HG02885 (cell line): ENCODE results near the gene MRTFA.
"Not testable (repeated sequence)": the region's sequence is repeated elsewhere in the genome, so short reads cannot be mapped to it uniquely, and the experiment has no call there.

ENCODE experiments used
- ATAC-seq: cut with Tn5 transposase; IDR thresholded peaks from one replicate; pipeline ENCODE4 v1.9.1; 2021; ENCODE audit warnings: mild to moderate bottlenecking; ENCODE audit not compliant: unreplicated experiment, poor library complexity

MRTFA gene

DNA sequence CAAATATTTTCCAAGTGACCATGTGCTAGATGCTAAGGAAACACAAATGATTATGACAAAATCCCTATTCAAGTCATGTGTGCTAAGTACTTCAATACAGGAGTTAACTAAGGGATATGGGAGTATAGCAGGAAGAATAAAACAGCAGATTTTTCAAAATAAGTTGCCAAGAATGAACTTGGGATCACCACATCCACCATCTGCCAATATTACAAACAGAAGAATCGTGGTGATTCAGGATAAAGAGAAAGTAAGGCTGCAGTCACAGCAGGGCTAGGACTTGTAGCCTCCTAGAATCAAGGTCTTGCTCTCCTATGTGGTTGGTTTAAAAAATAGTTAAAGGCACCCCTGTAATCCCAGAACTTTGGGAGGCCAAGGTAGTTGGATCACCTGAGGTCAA, 34.3 kb downstream of the MRTFA start:
- ATAC-seq: no peak

DNA sequence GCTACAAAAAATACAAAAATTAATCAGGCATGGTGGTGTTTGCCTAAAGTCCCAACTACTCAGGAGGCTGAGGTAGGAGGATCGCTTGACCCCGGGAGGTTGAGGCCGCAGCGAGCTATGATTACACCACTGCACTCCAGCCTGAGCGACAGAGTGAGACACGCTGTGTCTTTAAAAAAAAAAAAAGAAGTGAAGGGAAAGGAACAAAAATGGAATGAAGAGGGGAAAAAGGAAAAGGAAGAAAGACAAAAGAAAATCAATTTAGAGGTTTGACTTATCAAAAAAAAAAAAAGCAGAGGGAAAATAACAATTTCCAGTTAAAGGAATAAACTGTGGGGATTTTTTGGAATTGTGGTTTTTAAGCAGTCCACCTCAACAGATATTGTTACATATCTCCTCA, 36.8 kb downstream of the MRTFA start:
- ATAC-seq: no peak

DNA sequence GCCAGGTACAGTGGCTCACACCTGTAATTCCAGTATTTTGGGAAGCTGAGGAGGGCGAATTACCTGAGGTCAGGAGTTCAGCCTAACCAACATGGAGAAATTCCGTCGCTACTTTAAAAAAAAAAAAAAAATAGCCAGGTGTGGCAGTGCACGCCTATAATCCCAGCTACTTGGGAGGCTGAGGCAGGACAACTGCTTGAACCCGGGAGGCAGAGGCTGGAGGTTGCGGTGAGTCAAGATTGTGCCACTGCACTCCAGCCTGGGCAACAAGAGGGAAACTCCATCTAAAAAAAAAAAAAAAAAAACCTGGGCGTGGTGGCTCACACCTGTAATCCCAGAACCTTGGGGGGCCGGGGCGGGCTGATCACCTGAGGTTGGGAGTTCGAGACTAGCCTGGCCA, 37.8 kb downstream of the MRTFA start:
- ATAC-seq: not testable (repeated sequence)

DNA sequence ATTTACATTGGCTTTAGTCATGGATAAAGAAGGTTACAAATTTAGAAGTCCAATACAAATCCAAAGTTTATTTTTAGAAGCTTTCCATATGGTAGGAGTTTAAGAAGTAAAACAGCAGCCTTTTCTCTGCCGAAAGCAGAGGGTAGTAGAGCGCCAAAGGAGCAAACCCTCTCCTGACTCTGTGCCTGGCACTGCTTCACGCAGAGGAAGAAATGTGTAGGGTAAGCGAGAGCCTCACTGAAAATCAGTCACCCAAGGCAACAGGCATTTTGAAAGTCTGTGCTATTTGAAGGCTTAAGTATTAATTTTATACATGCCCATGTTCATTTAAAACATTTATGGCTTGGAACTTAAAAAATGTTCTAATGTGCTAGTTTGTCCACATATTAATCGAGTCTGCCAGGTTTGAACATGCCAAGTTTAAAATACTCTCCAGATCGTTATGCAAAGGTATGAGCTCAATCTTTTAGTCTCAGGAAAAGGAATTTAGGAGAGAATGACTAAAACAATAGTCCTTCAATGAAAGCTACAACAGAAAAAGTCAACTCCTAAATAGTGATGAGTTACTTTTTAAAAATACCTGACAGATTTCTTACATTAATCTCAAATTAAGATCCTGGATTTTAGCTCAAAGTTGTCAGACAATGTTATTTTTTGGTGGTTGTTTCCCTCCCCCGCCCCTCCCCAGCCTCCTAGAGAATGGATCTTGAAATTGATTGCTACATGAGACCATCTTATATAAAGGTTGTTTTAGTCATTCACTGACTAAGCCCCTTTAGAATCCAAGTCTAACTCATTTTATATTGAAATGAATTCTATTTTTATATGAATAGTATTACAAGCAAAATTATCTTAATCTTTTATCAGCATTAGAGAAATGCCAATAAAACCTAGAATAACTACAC, 38.7 kb downstream of the MRTFA start:
- ATAC-seq: no peak

DNA sequence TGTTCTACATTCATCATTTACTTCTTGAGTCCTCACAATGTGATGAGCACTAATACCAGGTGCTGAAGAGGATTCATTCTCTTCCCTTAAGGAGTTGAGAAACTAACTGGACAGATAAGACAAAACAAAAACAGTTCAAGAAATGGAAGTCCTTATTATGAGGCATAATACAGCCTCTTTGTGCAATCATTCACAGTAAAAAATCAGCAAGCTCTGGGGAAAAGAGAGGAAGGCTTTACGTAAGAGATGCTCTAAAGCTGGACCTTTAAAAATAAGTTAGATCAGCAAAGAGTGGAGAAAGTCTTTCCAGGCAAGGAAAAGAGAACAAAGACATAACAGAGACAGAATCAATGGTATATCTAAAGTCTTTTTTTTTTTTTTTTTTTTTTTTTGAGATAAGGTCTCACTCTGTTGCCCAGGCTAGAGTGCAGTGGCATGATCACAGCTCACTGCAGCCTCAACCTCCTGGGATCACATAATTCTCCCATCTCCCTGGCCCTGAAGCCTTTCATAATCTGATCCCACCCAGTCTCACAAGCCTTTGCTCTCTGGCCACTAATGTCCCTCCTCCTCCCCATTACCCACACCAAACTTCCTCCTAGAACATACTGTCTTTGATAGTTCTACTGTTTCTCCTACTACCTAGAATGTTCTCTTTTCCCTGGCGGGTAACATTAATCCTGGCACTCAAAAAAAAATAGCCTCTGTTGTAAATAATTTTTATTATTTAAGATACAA, 40.9 kb downstream of the MRTFA start:
- no peak for ATAC-seq

DNA sequence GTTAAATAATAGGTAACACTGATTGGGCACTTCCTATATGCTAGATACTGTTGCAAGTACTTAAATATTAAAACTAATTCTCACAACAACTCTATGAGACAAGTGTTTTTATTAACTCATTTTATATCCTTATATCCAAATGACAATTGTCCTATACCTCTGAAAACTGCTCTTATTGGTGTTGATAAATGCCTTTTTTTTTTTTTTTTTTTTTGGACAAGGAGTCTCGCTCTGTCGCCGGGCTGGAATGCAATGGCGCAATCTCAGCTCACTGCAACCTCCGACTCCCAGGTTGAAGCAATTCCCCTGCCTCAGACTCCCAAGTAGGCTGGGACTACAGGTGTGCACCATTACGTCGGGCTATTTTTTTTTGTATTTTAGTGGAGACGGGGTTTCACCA, 41.6 kb downstream of the MRTFA start:
- no peak for ATAC-seq

DNA sequence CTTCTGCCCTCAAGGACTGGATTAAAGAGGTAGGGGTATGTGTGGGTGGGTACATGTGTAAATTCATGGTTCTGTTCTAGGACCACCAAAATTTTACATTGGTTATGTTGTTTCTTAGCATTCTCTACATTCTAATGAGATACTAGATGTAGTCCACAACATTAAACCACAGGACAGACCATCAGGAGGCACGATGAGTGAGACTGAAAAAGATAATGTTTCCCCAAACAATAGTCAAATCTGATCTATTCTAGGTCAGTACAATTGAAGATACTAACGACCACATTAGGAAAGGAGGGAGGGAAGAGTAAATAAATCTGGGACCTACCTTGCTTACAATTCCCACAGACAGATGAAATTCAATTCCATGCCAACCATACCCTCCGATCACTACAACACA, 42.2 kb downstream of the MRTFA start:
- no peak for ATAC-seq

DNA sequence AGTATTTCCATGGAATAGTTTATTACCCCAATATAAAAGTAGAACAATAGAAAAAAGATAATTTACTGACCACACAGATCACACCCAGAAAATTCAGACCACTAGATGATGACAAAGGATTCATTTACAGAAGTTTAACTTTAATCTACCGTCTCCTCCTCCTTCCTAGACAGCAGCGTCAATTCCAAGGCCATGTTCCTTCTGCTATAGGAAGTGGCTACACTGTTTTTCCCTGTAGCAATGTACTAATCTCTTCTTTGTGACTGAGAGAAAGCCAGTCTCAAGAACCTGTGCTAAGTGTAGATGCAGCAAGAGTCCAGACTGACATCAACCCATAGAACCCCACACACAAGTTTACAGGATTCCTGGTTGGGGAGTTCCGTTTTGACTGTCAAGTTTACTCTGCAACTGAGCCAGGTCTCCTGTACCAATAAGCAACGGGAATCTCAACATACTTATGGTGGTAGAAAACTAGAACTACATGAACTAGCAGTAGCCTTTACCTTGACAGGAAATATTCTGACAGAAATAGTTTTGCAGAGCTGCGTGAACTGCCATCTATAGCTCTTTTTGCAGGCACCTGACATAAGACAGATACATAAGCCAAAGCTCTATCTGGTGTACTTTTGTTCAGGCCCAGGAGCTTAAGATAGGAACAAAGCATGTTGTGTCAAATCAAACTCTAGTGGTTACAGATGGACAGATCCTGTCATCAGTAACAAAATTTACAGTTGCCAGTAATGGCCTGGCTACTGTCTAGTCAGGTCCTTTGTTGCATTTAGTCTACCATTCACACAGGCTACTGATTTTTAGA, 42.9 kb downstream of the MRTFA start:
- ATAC-seq: peak; percentile 56

DNA sequence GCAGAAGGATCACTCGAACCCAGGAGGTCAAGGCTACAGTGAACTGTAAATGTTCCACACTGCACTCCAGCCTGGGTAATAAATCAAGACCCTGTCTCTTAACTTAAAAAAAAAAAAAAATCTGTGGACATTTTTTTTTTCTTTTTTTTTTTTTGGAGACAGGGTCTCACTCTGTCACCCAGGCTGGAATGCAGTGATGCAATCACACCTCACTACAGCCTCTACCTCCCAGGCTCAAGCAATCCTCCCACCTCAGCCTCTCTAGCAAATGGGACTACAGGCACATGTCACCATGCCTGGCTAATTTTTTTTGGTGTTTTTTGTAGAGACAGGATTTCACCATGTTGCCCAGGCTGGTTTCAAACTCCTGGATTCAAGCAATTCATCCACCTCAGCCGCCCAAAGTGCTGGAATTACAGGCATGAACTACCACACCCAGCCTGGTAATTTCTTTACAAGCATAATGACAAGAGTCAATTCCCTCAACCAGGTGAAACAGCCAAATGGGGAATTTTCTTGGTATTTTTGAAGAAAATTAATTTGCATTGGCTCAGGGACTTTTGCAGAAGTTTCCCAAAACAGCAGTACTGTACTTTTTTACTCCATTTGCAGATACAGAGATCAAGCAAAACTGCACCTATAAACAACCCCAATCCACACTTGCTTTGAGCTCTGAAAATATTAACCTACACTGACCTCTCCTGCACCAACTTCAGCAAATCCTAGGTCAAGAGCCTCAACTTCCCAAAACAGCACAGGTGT, 44.0 kb downstream of the MRTFA start:
- no peak for ATAC-seq

DNA sequence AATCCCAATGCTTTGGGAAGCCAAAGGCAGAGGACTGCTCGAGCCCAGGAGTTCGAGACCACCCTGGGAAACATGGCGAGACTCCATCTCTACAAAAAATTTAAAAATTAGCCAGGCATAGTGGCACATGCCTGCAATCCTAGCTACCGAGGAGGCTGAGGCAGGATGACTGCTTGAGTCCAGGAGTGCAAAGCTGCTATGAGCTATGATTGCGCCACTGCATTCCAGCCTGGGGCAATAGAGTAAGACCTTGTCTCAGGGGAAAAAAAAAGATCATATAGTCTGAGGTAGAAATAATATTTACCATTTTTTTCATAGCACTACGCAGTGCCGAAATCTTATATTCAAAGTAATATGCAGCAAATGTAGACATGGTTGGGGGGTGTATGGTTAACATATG, 47.8 kb downstream of the MRTFA start:
- no peak for ATAC-seq

DNA sequence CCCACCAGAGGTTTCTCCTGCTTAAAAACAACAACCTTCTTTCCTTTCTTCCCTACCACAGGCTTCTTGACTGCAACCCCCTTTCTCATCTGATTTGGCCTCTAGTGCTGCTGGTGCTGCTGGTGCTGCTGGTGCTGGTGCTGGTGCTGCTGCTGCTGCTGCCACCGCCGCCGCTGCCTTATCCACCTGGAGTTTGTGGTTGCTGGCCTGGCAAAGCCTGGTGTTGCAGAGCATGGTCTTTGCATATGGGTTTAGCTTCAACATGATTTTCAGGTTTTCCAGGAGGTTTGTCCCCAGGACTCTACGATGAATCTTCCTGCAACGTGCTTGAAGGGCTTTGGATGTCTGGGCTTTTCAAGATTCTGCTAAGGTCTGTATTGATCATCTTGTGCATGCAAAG, 49.7 kb downstream of the MRTFA start:
- no peak for ATAC-seq

DNA sequence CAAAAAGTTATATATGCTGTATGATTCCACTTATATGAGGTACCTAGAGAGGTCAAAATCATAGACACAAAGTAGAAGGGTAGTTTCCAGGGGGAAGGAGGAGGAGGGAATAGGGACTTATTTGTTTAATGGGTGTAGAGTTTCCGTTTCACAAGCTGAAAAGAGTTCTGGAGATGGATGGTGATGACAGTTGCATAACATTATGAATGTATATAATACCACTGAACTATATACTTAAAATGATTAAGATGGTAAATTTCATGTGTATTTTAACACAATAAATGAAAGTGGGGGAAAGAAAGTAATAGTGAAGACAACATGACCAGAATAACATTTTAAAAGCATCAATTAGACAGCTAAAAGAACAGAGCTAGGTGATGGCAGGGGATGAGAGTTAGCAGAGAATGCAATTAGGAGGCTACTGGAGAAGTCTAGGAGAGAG, 51.2 kb downstream of the MRTFA start:
- no peak for ATAC-seq

DNA sequence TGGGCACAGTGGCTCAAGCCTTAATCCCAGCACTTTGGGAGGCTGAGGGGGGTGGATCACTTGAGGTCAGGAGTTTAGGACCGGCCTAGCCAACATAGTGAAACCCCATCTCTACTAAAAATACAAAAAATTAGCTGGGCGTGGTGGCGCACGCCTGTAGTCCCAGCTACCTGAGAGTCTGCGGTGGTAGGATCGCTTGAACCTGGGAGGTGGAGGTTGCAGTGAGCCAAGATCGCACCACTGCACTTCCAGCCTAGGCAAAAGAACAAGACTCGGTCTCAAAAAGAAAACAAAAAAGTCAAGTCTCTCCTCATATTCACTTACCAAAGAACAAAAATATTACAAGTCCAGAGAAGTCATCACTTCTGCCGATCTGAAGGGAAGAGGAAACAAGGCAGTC, 51.8 kb downstream of the MRTFA start:
- ATAC-seq: not testable (repeated sequence)

DNA sequence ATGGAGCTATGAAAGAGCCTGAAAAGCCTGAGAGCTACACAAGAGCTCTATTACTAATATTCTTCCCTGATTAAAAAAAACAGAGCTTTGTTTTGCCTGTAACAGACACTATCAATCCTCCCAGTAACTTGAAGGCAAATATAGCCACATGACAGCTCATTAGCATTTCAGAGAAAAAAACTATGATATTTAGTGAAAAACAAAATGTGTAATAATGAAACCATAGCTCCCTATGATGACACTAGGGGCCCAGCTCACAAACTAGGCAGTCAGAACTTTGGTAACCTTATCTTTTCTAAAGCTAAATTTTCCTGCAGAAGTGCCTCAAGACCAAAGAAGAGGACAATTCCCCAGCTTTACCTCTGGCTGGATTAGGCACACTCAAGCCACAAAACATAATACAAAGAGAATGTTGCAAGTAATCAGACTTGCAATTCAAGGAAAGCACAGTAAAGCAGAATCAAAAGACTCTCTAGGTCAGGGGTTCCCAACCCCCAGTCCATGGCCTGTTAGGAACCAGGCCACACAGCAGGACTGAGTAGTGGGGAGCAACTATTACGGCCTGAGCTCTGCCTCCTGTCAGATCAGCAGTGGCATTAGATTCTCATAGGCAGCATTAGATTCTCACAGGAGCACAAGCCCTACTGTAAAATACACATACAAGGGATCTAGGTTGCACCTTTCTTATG, 53.3 kb downstream of the MRTFA start:
- no peak for ATAC-seq

DNA sequence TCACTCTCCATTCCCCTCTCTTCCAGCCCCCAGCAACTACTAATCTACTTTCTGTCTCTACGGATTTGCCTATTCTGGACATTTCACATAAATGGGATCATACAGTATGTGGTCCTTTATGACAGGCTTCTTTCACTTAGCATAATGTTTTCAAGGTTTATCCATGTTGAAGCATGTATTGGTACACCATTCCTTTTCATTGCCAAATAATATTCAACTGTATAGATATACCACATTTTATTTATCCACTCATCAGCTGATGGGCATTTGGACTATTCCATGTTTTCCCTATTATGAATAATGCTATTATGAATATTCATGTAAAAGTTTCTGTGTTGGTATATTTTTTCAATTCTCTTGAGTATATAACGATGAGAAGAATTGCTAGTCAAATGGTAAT, 54.5 kb downstream of the MRTFA start:
- no peak for ATAC-seq

DNA sequence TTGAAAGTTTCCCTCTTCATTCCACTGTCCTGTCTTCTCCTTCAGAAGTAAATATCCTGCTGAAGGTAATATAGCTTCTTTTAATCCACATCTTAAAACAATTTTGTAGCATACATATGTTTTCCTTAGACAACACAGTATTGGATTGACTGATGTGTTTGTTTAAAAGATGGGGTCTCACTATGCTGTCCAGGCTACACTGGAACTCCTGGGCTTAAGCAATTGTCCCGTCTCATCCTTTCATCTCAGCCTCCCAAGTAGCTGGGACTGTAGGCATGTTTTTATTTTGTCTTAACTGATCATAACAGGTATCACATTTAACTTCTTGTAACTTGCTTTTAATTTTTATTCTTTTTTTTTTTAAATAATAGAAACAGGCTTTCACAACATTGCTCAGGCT, 55.9 kb downstream of the MRTFA start:
- no peak for ATAC-seq

DNA sequence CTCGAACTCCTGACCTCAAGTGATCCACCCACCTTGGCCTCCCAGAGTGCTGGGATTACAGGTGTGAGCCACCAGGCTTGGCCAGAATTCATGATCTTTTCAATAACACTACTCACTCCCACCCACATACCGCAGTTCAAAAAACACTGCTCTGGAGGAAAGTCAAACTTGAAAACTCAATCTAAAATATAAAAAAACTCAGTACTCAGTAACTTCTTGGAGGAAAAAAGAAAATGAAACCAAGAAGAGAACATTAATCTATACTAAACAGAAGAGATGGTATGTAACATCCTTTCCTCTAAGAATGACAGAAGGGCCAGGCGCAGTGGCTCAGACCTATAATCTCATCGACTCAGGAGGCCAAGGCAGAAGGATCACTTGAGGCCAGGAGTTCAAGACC, 58.3 kb downstream of the MRTFA start:
- ATAC-seq: no peak

DNA sequence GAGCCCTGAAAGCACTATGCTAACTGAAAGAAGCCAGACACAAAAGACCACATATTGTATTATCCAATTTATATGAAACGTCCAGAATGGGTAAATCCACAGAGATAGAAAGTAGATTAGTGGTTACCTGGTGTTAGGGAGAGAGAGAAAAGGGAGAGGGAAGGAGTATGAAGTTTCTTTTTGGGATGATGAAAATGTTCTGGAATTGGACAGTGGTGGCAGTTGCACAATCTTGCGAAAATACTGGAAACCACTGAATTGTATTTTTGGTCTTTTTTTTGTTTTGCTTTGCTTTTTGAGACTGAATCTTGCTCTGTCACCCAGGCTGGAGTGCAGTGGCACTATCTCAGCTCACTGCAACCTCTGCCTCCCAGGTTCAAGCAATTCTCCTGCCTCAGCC, 63.5 kb downstream of the MRTFA start:
- ATAC-seq: no peak

DNA sequence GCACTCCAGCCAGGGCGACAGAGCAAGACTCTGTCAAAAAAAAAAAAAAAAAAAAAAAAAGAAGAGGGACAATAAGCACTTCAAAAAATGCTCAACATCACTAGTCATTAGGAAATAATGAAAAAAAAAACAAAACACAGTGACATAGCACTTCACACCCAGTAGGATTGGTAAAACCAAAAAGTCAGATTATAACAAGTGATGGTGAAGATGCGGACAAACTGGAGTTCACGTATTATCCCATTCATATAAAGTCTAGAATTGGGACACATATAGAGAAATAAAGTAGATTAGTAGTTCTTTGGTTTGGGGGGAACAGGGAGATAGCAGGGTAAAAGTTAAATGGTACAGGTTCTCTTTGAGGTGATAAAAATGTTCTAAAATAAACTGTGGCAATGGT, 64.6 kb downstream of the MRTFA start:
- ATAC-seq: no peak
